ENCODE results near the gene TMEM165.
"Not testable (repeated sequence)": the region's sequence is repeated elsewhere in the genome, so short reads cannot be mapped to it uniquely, and the experiment has no call there.

The TMEM165 gene, protein sequence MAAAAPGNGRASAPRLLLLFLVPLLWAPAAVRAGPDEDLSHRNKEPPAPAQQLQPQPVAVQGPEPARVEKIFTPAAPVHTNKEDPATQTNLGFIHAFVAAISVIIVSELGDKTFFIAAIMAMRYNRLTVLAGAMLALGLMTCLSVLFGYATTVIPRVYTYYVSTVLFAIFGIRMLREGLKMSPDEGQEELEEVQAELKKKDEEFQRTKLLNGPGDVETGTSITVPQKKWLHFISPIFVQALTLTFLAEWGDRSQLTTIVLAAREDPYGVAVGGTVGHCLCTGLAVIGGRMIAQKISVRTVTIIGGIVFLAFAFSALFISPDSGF

GRCh38 chr4:55395529-55396307 lies at the start of gene TMEM165:
Gene TMEM165 (plus strand): TSS chr4:55395957. CDS start chr4:55396190, 233 bp downstream.
- peak; percentile 44 to 93 (median 86) for DNase-seq

- DNase-seq, result peak in 55 of 56 donors; percentile 19 to 93 (median 80)
Observed at GRCh38 chr4:55345980-55346850, 49.5 kb upstream of the TMEM165 start, which contains the start of gene SRD5A3. Gene SRD5A3 (plus strand): TSS chr4:55346242. CDS start chr4:55346337, 95 bp downstream.

DNA sequence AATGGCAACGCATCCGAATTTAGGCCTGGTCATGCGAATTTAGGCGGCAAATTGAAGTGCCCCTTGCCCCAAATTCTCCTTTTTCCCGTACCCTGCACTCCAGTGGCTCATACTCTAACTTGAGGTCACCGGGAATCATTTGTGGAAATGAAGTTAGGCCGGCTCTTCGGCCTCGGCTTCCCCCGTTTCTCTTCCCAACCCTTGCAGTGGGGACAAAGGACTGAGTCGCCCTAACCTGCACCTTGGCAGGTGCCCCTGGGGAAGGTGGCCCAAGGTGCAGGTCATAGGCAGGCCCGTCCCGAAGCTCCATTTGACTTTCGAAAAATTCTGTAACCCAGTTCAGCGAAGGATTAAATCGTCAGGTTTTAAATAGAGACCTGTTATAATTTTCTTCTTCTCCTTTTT lies 48.9 kb upstream of the TMEM165 start:
- peak in 2 of 56 donors; percentile 19 to 43 for DNase-seq

DNA sequence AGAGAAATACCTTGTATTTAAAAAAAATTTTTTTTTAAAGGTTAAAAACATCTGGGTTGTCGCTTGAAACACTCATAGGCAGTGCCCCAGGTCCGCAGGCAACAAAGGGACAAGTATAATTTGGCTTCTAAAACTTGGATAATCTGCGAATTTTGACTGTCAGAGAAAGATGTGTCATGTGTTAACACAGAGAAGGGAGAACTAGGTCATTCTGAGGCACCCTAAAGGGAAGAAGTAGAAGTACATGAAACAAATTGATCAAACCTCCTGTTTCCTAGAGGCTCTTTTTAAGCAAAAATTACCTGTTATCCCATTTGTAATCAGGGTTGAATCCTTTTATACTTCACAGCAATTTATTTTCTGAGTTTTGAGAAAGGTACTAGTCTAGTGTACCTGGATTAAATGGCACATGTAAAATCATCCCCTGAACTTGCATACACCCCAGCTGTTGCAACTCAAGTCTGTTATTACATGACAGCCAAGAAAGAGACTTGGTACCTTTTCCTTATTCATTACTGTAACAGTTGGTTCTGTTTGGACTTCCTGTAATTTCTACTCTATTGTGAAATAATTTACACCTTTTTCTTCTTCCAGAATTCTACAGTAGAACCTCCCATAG lies 48.0 kb upstream of the TMEM165 start:
- DNase-seq, result no peak

GRCh38 chr4:55348466-55348865 lies 47.3 kb upstream of the TMEM165 start:
- no peak for DNase-seq

GRCh38 chr4:55350870-55351269 lies 44.9 kb upstream of the TMEM165 start:
- DNase-seq, result not testable (repeated sequence)

DNA sequence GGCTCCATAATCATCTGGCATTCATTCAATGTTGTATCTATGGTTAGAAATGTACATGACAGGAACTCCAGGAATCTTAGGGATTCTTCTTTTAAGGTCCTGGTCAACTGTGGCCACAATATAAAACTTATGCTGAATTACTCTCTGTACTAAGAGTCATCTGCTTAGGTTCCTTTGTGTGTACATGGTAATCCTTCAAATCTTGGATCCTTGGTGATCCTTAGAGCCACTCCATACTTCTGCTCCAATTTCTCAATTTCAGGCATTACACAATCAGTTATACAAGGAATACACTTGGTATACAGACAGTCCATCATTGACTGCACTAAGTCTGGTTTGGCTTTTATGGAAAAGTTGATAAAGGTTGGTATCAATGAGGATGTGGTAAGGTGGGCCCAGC lies 43.9 kb upstream of the TMEM165 start:
- DNase-seq, result no peak

- DNase-seq, result no peak
Observed at GRCh38 chr4:55352726-55353125, 43.0 kb upstream of the TMEM165 start.

DNA sequence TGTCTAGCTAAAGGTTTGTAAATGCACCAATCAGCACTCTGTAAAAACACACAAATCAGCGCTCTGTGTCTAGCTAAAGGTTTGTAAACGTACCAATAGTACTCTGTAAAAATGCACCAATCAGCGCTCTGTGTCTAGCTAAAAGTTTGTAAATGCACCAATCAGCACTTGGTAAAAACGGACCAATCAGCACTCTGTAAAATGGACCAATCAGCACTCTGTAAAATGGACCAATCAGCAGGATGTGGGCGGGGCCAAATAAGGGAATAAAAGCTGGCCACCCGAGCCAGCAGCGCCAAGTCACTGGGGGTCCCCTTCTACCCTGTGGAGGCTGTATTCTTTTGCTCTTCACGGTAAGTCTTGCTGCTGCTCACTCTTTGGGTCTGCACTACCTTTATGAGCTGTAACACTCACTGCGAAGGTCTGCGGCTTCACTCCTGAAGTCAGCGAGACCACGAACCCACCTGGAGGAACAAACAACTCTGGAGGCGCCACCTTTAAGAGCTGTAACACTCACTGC lies 42.5 kb upstream of the TMEM165 start:
- not testable (repeated sequence) for DNase-seq

- DNase-seq, result no peak
Observed at GRCh38 chr4:55354648-55355047, 41.1 kb upstream of the TMEM165 start.

GRCh38 chr4:55355555-55355954 lies 40.2 kb upstream of the TMEM165 start:
- no peak for DNase-seq

GRCh38 chr4:55356991-55357461 lies 38.7 kb upstream of the TMEM165 start:
- DNase-seq, result no peak

GRCh38 chr4:55358246-55358645 lies 37.5 kb upstream of the TMEM165 start:
- DNase-seq, result no peak

- no peak for DNase-seq
Observed at GRCh38 chr4:55358668-55359067, 37.1 kb upstream of the TMEM165 start.

DNA sequence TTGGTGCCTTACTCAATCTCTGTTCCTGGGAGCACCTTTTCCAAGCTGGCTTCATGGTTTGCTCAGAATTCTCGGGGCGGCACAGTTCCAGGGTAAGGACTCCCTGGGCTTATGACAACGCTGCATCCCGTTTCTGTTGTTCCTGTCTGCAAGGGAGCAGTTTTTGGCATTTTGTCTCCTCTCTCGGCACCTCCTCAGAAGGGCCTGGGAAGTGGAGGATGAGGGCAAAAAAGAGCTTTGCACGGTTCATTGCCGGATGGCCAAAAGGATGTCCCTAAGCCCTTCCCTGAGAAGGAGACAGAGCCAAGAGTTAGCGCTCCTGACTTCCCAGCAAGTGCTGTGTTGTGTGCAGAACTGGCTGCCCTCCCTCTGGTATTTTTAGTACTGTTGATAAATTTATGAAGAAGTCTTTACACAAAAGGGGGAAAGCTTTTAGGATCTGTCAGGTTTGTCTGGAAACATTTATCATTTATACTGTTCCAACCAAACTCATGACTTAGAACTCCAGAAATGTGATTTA lies 36.3 kb upstream of the TMEM165 start:
- DNase-seq, result no peak

DNA sequence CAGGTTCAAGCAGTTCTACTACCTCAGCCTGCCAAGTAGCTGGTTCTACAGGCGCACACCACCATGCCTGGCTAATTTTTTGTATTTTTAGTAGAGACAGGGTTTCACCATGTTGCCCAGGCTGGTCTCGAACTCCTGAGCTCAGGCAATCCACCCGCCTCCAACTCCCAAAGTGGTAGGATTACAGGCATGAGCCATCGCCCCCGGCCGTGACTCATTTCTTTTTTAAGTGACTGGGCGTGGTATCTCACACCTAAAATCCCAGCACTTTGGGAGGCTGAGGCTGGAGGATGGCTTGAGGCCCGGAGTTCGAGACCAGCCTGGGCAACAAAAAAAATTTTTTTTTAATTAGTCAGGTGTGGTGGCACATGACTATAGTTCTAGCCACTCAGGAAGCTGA lies 32.8 kb upstream of the TMEM165 start:
- DNase-seq, result not testable (repeated sequence)

DNA sequence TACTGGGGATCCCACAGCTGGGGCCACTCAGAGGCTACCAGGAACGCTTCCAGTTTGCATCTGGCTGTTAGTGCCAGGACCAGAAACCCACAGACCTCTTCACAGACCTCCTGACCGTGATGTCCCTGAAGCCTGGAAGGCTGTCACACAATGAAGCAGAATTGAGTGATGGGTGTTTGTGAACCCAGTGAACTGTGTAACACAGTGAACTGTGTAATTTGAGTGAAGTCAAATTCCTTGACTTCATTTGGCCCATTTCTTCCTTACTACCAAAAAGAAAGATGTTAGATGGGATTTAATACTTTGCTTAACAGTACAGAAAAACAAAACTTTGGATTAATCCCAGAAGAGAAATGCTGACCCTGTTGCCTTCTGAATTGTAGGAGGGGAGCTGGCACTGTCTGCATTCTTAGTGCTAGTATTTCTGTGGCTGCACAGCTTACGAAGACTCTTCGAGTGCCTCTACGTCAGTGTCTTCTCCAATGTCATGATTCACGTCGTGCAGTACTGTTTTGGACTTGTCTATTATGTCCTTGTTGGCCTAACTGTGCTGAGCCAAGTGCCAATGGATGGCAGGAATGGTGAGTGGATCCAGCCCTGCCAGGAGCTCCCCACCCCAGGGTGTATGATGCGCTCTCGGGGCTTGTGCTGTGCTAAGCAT lies 31.9 kb upstream of the TMEM165 start:
- DNase-seq, result peak in 49 of 56 donors; percentile 2 to 89 (median 52)

- peak in 46 of 56 donors; percentile 8 to 84 (median 59) for DNase-seq
Observed at GRCh38 chr4:55364691-55365344, 30.9 kb upstream of the TMEM165 start.

- DNase-seq, result peak in 7 of 56 donors; percentile 9 to 66 (median 54)
Observed at GRCh38 chr4:55365345-55365728, 30.4 kb upstream of the TMEM165 start.
